Vagina (tissue), 2 donors: Measurements from ENCODE around the gene EXOC2.

Source experiments
- CTCF ChIP-seq, 3 experiments: fragments of 450-650 bp in 2 of 3; fragments of 200-600 bp in 1 of 3; sonication (generic) in 1 of 3; IDR thresholded peaks; one replicate each; pipeline ENCODE4 v1.5.1; 2017 to 2019; ENCODE audit warnings: antibody characterized with exemption in 3 of 3, mild to moderate bottlenecking in 2 of 3, moderate library complexity in 2 of 3
- POLR2A ChIP-seq, 2 donors: fragments of 450-650 bp; IDR thresholded peaks; one replicate each; pipeline ENCODE4 v1.6.1; 2017; ENCODE audit warnings: antibody characterized with exemption in 2 of 2, mild to moderate bottlenecking in 2 of 2, moderate library complexity in 2 of 2

GRCh38 chr6:451336-451735 is 241.6 kb downstream of the EXOC2 start:
- no peak for TF ChIP-seq CTCF (IDR thresholded peaks at IDR 0.05)
- TF ChIP-seq POLR2A (IDR thresholded peaks at IDR 0.05): no peak
